Common myeloid progenitor, CD34-positive (primary cell): ENCODE measurements around the gene FAM184A.

Source experiments
- CTCF ChIA-PET: fragments of 350-600 bp; sonication (Branson Sonifier 250); formaldehyde crosslinking; loops from one replicate; lab custom pipeline; 2021; ENCODE audit warnings: antibody characterized with exemption; lab: Charles Lee
- POLR2A ChIA-PET: fragments of 350-600 bp; sonication (Branson Sonifier 250); formaldehyde crosslinking; loops from one replicate; lab custom pipeline; 2021; ENCODE audit warnings: antibody characterized with exemption; lab: Charles Lee
- DNase-seq, 3 donors: peaks; one replicate each; pipeline versions ENCODE4 v3.0.0 to v3.0.0-alpha.2; 2013
- H3K27ac ChIP-seq, 2 experiments: 1 replicate in 1 of 2; 2 replicates in 1 of 2; pipeline ENCODE4 v1.7.0; 2013; ENCODE audit warnings: inconsistent platforms in 2 of 2, low read length in 2 of 2, mild to moderate bottlenecking in 2 of 2, low read depth in 1 of 2, moderate library complexity in 1 of 2; ENCODE audit not compliant: severe bottlenecking in 2 of 2, insufficient read depth in 1 of 2, poor library complexity in 1 of 2
- H3K27me3 ChIP-seq, 5 experiments: replicated peaks in 2 of 5; 1 replicate in 3 of 5; 2 replicates in 2 of 5; pipeline versions ENCODE4 v1.6.1 to v1.7.0; 2013; ENCODE audit warnings: low read length in 4 of 5, mild to moderate bottlenecking in 2 of 5, moderate library complexity in 2 of 5, inconsistent platforms in 1 of 5; ENCODE audit not compliant: insufficient read depth in 5 of 5, control insufficient read depth in 4 of 5
- H3K36me3 ChIP-seq, 4 experiments: 1 replicate in 2 of 4; 2 replicates in 2 of 4; pipeline versions ENCODE4 v1.6.1 to v1.7.0; 2013; ENCODE audit warnings: low read length in 3 of 4, control low read depth in 1 of 4, mild to moderate bottlenecking in 1 of 4; ENCODE audit not compliant: control insufficient read depth in 4 of 4, insufficient read depth in 4 of 4
- H3K4me1 ChIP-seq, 4 experiments: 1 replicate in 3 of 4; 2 replicates in 1 of 4; pipeline versions ENCODE4 v1.6.1 to v1.7.1; 2013; ENCODE audit warnings: low read length in 3 of 4, mild to moderate bottlenecking in 3 of 4, control low read depth in 1 of 4, inconsistent platforms in 1 of 4, moderate library complexity in 1 of 4; ENCODE audit not compliant: control insufficient read depth in 4 of 4, insufficient read depth in 4 of 4; ENCODE audit errors: control extremely low read depth in 1 of 4
- H3K4me3 ChIP-seq, 7 experiments: 1 replicate in 4 of 7; 2 replicates in 3 of 7; pipeline versions ENCODE4 v1.5.1 to v1.7.0; 2013; ENCODE audit warnings: mild to moderate bottlenecking in 7 of 7, low read length in 6 of 7, moderate library complexity in 6 of 7, inconsistent platforms in 2 of 7, low read depth in 2 of 7, control low read depth in 1 of 7; ENCODE audit not compliant: insufficient read depth in 4 of 7, control insufficient read depth in 1 of 7; ENCODE audit errors: extremely low read depth in 1 of 7
- H3K9me3 ChIP-seq, 5 experiments: 1 replicate in 4 of 5; 2 replicates in 1 of 5; pipeline versions ENCODE4 v1.6.1 to v1.7.1; 2013; ENCODE audit warnings: low read length in 4 of 5, mild to moderate bottlenecking in 2 of 5, inconsistent platforms in 1 of 5, low read depth in 1 of 5, moderate library complexity in 1 of 5; ENCODE audit not compliant: control insufficient read depth in 4 of 5, insufficient read depth in 2 of 5; ENCODE audit errors: control extremely low read depth in 1 of 5
- WGBS: methylation state at CpG from one replicate; pipeline ENCODE4 v1.1.5; 2013; ENCODE audit not compliant: insufficient coverage; 5-methylcytosine and 5-hydroxymethylcytosine counted together

The FAM184A gene

DNA sequence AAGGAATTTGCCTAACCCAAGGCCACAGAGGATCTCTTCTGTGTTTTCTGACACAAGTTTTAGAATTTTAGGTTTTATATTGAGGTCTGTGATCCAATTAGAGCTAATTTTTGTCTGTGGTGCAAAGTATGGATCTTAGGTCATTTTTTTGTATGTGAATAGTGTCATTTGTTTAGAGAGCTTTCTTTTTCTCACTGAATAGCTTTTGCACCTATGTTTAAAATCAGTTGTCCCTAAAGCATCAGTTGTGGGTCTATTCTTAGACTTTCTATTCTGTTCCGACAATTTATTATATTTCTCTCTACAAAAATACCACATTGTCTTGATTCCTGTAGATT, 143.2 kb downstream of the FAM184A start:
- CTCF ChIA-PET: interaction anchor here (0.8 to 1.1 kb wide), 2 partner anchors 16 to 28 kb away, joined by 3 to 4 read pairs; no protein-coding TSS in a partner anchor
- no peaks in the 10 kb centered on the region for H3K27me3 ChIP-seq
- WGBS: no CpG with 5 or more reads among the region's 1 CpG
- POLR2A ChIA-PET: interaction anchor here (1.0 kb wide), 1 partner anchor 38 kb away, joined by 3 read pairs; no protein-coding TSS in a partner anchor
- peak overlapping the region; percentile 79 to 96 (median 94) for H3K4me3 ChIP-seq
- peak overlapping the region; percentile 76 to 93 for H3K27ac ChIP-seq
- peaks cover 8 to 17% (median 9%) of the 10 kb centered on the region in 4 experiments for H3K36me3 ChIP-seq
- H3K4me1 ChIP-seq: peaks cover 4 to 16% (median 13%) of the 10 kb centered on the region in 4 experiments
- no peak for DNase-seq
- peaks cover 0 to 6% (median under 1%) of the 10 kb centered on the region in 5 experiments for H3K9me3 ChIP-seq

DNA sequence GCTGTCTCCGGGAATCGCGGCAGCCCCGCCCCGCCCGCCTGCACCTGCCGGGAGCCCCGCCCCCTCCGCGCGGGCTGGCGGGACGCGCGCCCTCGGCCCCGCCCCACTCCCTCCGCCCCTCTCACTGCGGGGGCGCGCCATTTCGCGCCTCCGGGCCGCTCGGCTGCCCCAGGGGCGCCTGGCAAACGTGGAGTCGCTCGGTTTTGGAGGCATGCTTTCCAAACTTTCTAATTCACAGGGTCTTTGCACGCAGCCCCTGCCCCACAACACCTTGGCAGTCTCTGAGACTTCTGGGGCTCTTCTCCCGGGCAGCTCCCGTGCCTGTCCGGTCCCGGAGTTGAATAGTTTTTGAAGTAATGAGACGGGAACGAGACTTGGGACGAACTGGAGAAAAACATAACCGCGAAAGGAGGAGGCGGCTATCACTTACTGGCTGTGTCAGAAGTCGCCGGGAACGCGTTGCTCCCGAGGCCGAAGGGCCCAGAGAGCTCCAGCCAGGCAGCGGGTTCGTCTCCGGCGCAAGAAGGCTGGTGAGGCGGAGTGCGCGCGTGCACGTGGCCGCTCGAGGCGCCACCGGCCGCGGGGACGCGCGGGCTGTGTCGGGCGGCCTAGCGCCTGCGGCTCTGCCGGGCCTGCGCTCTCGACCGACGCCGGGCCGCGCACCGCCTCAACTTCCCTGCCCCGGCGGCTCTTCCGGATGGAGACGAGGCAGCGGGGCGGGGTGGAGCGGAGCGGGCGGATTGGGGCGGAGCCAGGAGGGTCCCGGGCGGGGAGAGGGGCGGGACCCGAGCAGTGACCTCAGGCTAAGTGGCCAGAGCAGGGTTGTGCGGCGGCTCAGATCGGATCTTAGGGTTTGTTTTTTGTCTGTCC, 143.8 kb downstream of the FAM184A start, which contains the start of gene MCM9:
Gene MCM9 (minus strand): TSS at position 699 of the 870 bp plus-strand sequence. CDS start 3,436 bp downstream, outside the sequence.
- H3K4me1 ChIP-seq: peaks cover 4 to 16% (median 13%) of the 10 kb centered on the region in 4 experiments
- H3K27ac ChIP-seq: peak within 1 kb of the TSS; percentile 76 to 93
- peaks cover 0 to 6% (median 0%) of the 10 kb centered on the region in 5 experiments for H3K9me3 ChIP-seq
- CTCF ChIA-PET: interaction anchor here (0.6 to 1.1 kb wide), 3 partner anchors 12 to 29 kb away, joined by 3 to 4 read pairs (median 4); no protein-coding TSS in a partner anchor
- H3K36me3 ChIP-seq: peaks cover 4 to 17% (median 8%) of the 10 kb centered on the region in 4 experiments
- H3K4me3 ChIP-seq: peak within 1 kb of the TSS; percentile 79 to 96 (median 94)
- DNase-seq: peak; percentile 88 to 95 (median 94)
- WGBS: 0% methylated on average over 76 of the region's 95 CpGs
- H3K27me3 ChIP-seq: no peaks in the 10 kb centered on the region
- POLR2A ChIA-PET: interaction anchor here (0.6 to 1.2 kb wide), 4 partner anchors 25 to 374 kb away, joined by 3 read pairs; no protein-coding TSS in a partner anchor

- no peak for DNase-seq
- peaks cover 0 to 6% (median 0%) of the 10 kb centered on the region in 5 experiments for H3K9me3 ChIP-seq
- H3K4me3 ChIP-seq: peak overlapping the region in 6 of 7 experiments; percentile 79 to 96 (median 95)
- no peak overlapping the region for H3K27ac ChIP-seq
- WGBS: 40% methylated on average over 5 of the region's 8 CpGs
- peaks cover 3 to 17% (median 11%) of the 10 kb centered on the region in 4 experiments for H3K36me3 ChIP-seq
- POLR2A ChIA-PET: interaction anchor here (0.6 to 1.2 kb wide), 3 partner anchors 24 to 374 kb away, joined by 3 read pairs; no protein-coding TSS in a partner anchor
- CTCF ChIA-PET: interaction anchor here (0.6 kb wide), 1 partner anchor 11 kb away, joined by 4 read pairs; no protein-coding TSS in a partner anchor
- H3K4me1 ChIP-seq: peaks cover 4 to 16% (median 13%) of the 10 kb centered on the region in 4 experiments
- H3K27me3 ChIP-seq: no peaks in the 10 kb centered on the region
Observed at GRCh38 chr6:118933855-118934460, 144.5 kb downstream of the FAM184A start.

DNA sequence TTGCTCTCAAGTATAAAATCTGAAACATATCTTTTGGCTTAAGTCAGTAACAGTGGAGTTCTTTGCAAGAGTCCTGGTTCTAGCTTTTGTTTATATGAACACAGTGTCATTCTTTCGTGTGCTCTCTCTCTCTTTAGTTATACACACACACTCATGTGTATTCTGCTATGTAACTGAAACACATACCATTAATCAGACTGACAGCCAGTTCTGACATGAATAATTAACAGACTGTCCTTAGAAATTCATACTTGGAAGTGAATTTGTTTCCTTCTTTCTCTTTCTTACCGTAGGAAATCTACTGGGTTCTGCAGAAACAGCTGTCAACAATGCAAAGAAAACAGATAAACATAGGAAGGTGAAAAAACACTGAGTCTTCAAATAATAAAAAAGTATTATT, 146.0 kb downstream of the FAM184A start:
- Histone ChIP-seq H3K36me3 (peaks cover 6 to 29% (median 18%) of the 10 kb centered on the region in 4 experiments), H3K27me3 (no peaks in the 10 kb centered on the region), H3K9me3 (peaks cover 0 to 6% (median 0%) of the 10 kb centered on the region in 5 experiments), H3K4me3 (no peak overlapping the region), H3K27ac (no peak overlapping the region), H3K4me1 (peaks cover 4 to 16% (median 13%) of the 10 kb centered on the region in 4 experiments)
- POLR2A ChIA-PET: no interaction called here
- CTCF ChIA-PET: no interaction called here
- no peak for DNase-seq
- 88% methylated on average over 1 of the region's 2 CpGs for WGBS

DNA sequence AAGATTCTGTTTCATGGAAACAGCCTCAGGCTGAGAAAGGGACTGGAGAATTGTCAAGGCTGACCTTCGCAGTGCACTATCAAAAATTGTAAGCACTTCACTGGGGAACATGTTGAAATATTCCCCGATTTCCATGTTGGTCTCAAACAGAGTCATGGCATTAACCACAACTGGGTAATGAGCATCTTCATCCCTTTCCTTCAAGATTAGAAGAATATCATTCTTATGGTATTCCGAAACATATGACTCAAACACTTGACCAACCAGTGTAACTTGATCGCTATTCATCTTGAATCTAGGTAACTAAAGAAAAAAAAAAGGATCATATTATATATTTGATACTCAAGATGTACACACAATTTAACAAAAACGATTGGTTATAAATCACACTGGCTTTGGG, 147.0 kb downstream of the FAM184A start:
- peaks cover 4 to 16% (median 13%) of the 10 kb centered on the region in 4 experiments for H3K4me1 ChIP-seq
- DNase-seq: no peak
- no peaks in the 10 kb centered on the region for H3K27me3 ChIP-seq
- ChIA-PET POLR2A (no interaction called here), CTCF (no interaction called here)
- peaks cover 0 to under 1% (median 0%) of the 10 kb centered on the region in 5 experiments for H3K9me3 ChIP-seq
- H3K36me3 ChIP-seq: peaks cover 6 to 36% (median 22%) of the 10 kb centered on the region in 4 experiments
- no peak overlapping the region for H3K27ac ChIP-seq
- H3K4me3 ChIP-seq: no peak overlapping the region
- WGBS: 94% methylated on average over 2 of the region's 5 CpGs

- 100% methylated on average over 2 of the region's 3 CpGs for WGBS
- H3K27ac ChIP-seq: no peak overlapping the region
- POLR2A ChIA-PET: no interaction called here
- no peaks in the 10 kb centered on the region for H3K27me3 ChIP-seq
- H3K36me3 ChIP-seq: peaks cover 11 to 37% (median 23%) of the 10 kb centered on the region in 4 experiments
- no peak overlapping the region for H3K4me3 ChIP-seq
- peaks cover 4 to 14% (median 10%) of the 10 kb centered on the region in 4 experiments for H3K4me1 ChIP-seq
- no peak for DNase-seq
- H3K9me3 ChIP-seq: no peaks in the 10 kb centered on the region
- CTCF ChIA-PET: interaction anchor here (2.8 kb wide), 1 partner anchor 34 kb away, joined by 9 read pairs; no protein-coding TSS in a partner anchor
Observed at GRCh38 chr6:118930680-118931079, 147.8 kb downstream of the FAM184A start.
